Measurements from ENCODE around the gene TLL2. TPM values are rescaled to one million over a fixed set of nuclear protein-coding genes. Genes with fewer than 3 reads are reported as not detected.

The TLL2 gene
- total RNA-seq, 1 donor from 2014 or later, result 0.45 TPM

GRCh38 chr10:96397902-96398301 lies 115.8 kb downstream of the TLL2 start:
- DNase-seq (ENCODE audit: low read depth), result no peak

DNA sequence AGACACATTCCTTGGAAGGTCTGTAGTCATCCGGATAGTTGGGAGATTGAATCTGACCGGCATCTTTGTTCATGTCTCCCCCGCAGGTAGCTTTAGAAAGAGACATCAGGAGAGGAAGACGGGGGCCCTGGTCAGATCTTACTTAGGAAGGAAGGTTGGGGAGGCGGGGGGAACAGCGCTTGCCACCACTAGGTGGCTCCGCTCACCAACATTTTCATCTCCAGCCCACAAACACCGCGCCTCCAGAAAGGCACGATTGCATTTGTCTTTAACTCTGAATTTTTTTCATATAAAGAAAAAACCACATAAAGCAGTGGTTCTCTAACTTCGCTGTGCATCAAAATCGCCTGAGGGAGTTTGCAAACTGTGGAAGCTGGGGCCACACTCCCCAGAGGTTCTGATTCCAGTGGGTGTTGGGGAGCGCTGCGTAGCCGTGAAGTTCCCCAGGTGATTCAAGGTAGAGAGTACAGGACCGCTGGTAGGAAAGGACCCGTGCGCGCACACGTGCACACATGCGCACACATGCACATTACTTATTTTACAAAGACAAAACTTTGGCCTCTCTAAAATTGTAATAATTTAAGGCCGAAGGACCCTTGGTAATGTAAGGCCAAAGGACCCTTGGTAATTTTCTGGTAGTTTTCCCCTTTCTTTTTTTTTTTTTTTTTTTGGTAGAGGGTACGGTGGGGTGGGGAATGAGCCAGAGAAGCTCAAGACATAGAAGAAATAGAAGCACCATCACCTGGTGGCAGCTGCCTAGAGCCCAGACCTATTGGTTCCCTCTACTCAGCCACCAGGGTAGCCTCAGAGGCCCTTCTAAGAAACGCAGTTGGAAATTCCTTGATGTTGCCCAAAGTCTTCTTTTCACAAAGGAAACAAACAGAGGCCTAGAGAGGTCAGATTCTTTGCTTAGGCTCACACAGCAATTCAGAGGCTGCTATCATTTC lies 117.5 kb downstream of the TLL2 start:
- peak; percentile 55 for DNase-seq (ENCODE audit: low read depth)

DNA sequence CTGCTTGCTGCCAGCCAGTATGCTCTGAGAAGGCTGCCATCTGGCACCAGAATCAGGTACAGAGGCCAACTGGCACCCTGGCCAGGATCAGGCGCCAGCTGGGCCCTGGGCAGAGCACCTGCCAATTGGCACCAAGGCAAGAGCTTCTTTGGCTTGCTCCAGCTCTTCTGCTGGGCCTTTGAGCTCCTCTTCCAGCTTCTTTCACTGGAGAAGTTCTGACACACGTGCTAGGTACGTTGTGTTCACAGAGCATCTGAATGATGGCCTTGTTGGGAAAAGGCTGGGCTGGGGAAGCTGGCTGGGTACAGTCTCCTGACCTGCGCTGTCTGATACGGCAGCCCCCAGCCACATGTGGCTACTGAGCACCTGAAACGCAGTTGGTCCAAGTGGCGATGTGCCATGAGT lies 123.3 kb downstream of the TLL2 start:
- peak; percentile 15 for DNase-seq (ENCODE audit: low read depth)

- no peak for DNase-seq (ENCODE audit: low read depth)
Observed at GRCh38 chr10:96389785-96390184, 123.9 kb downstream of the TLL2 start.

- no peak for DNase-seq (ENCODE audit: low read depth)
Observed at GRCh38 chr10:96387601-96388000, 126.1 kb downstream of the TLL2 start.

- no peak for DNase-seq (ENCODE audit: low read depth)
Observed at GRCh38 chr10:96387161-96387560, 126.6 kb downstream of the TLL2 start.

DNA sequence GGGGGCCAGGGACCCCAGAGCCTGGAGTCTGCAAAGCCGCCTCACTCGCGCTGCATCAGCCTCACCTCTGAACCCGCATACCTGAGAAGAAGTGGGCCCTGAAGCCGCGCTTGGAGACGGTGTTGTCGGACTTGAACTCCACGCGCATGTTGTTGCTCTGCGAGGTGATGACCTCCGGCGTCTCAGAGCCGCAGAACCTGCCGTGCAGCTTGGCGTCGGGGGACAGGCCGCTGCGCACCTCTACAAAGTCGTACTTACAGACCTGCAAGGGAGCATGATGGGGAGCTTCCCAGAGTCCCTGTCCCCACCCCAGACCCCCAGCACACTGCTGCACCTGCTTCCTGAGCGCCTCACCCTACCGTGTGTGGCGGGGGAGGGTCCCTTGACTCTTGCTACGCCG lies 129.2 kb downstream of the TLL2 start:
- no peak for DNase-seq (ENCODE audit: low read depth)

- no peak for DNase-seq (ENCODE audit: low read depth)
Observed at GRCh38 chr10:96380821-96381220, 132.9 kb downstream of the TLL2 start.

DNA sequence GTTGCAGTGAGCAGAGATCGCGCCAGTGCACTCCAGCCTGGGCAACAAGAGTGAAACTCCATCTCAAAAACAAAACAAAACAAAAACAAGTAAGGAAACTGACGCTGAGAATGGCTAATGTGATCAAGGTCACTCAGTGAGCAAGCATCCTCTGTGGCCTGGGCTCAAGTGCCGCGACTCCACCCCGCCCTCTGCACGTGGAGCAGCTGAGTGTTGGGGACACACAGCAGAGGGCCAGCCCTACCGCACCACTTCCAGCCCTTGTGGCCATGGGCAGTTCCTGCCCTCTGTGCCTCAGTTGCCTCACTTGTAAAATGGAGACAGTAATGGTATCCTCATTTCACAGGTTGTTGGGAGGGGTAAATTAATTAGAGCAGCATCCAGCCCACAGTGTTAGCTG lies 134.0 kb downstream of the TLL2 start:
- no peak for DNase-seq (ENCODE audit: low read depth)

DNA sequence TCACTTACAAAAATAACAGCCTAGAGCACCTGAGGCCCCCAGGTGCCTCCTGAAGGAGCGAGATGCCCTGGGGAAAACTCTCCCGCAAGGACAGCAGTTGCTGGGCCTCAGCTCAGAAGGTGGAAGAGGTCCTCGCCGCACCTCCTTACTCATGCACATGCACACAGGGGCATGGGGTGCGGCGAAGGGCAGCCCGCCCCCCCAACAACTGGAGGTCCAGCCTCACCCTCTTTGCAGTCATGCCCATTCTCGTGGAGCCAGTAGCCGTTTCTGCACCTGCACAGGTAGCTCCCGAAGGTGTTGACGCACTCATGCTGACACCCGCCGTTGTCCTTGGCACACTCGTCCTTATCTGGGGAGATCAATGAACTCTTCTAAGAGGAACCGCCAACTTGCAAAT lies 135.0 kb downstream of the TLL2 start:
- DNase-seq (ENCODE audit: low read depth), result no peak

- DNase-seq (ENCODE audit: low read depth), result peak; percentile 37
Observed at GRCh38 chr10:96377816-96378294, 135.9 kb downstream of the TLL2 start.

GRCh38 chr10:96376483-96376882 lies 137.2 kb downstream of the TLL2 start:
- DNase-seq (ENCODE audit: low read depth), result no peak

DNA sequence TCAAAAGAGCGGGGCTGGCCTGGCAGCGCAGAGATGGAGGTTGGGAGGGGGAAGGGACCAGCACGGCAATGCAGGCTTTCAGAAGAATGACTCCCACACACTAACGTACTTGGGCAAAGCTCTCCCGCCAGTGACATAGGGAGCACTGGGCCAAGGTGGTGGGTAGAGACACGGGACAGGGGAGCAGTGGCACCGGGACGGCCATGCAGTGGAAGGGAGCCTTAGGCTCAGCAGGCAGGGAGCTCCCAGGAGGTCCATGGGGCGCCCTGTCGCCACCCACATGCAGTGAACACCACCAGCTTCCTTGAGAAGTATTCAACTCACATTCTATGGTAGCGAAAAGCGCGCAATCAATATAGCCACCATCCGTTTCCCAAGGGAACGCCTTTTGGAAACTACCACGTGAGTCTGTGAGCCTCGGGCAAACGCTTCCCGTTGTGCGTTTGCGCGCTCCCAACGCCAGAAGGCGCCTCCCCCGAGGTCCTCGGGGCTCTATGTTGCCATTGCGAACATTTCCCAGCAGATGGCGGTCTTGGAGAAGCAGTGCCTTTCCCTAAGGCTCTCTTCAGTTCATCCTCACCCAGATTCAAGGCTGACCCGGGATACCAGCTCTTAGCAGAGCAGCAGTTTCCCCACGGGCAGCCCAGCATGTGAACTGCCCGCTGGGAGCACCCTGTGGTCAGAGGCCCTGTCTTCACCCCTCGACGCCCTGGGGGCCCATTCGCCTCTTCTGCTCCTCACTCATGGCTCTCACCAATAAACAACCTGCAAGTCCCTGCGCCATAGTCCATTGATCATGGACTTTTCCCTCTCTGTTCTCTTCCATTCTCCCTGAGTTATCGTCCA lies 138.5 kb downstream of the TLL2 start:
- peak; percentile 89 for DNase-seq (ENCODE audit: low read depth)

DNA sequence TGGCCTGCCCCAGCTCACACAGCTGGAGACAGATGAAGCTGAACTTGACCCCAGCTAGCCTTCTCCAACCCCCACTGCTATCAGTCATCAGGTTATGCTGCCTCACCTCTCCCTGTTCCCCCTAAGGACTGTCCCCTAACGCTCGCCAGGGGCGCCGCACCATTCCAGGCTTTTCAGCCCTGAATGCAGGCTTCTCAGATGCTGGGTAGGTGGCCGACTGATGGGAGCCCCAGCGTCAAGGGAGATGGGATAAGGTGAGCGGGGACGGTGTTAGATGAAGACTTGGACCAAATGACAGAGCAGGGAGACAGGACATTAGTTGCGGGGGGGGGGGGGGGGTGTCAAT lies 139.1 kb downstream of the TLL2 start:
- peak; percentile 1 for DNase-seq (ENCODE audit: low read depth)

- DNase-seq (ENCODE audit: low read depth), result no peak
Observed at GRCh38 chr10:96374004-96374403, 139.7 kb downstream of the TLL2 start.

GRCh38 chr10:96371356-96371755 lies 142.4 kb downstream of the TLL2 start:
- DNase-seq (ENCODE audit: low read depth), result no peak

GRCh38 chr10:96370584-96371157 lies 143.1 kb downstream of the TLL2 start:
- peak; percentile 49 for DNase-seq (ENCODE audit: low read depth)

GRCh38 chr10:96369890-96370583 lies 143.7 kb downstream of the TLL2 start:
- no peak for DNase-seq (ENCODE audit: low read depth)

- DNase-seq (ENCODE audit: low read depth), result no peak
Observed at GRCh38 chr10:96368971-96369370, 144.8 kb downstream of the TLL2 start.

DNA sequence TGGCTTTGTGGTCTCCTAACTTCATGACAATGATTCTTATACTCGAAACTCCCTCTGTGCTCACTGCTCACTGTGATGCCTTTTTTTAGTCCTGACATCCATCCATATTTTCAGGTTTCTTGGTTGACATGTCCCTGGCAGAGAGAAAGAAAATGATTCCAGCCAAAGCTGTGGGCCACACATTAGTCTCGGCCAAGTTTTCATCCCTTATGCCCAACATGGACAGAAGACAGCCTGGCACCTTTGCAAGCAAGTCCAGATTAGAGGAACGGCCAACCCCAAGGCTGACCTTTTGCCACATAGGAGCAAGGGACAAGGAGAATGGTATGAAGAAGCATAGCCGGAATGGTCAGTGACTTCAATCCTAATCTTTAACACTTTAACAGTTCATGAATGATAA lies 146.3 kb downstream of the TLL2 start:
- no peak for DNase-seq (ENCODE audit: low read depth)

GRCh38 chr10:96366508-96366907 lies 147.2 kb downstream of the TLL2 start:
- DNase-seq (ENCODE audit: low read depth), result no peak
